Activated CD4-positive, CD25-positive, alpha-beta regulatory T cell treated with anti-CD3 and anti-CD28 coated beads, Interleukin-2, amount 50 U/mL, for 72 hours (primary cell): ENCODE data around the gene IGSF9.
"Not testable (repeated sequence)": the region's sequence is repeated elsewhere in the genome, so short reads cannot be mapped to it uniquely, and the experiment has no call there.

Source experiments
- DNase-seq: peaks from one replicate; pipeline ENCODE4 v3.0.0; 2021

IGSF9 gene

GRCh38 chr1:159916242-159917051, 29.0 kb downstream of the IGSF9 start:
- DNase-seq, result no peak

DNA sequence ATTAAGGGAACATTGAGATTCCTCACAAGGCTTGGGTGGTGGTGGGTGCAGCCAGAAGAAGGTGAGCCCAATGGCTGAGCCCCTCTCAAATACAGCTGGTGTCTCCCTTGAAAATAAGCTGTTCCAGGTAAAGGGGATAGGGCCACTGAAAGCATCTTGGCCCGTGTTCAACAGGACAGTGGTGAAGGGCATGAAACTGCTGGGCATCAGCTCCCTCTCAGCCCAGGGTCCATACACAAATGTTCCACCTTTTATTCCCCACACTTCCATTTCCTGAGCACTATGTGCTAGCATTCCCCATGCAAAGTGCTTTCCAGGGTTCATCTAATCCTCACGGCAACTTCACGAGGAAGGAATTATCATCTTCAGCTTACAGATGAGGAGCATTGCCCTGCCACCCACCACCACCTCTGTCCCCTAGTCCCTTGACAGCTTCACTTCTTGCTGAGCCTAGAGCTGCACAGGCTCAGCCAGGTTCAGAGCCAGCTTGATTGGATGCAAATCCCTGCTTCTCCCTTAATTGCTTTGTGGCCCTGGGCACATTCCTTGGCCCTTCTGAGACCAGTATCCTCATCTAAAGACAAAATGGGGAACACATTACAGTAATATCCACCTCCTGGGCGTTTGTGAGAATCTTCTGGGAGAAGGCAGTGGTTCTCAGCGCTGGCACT, 29.7 kb downstream of the IGSF9 start:
- DNase-seq, result no peak

DNA sequence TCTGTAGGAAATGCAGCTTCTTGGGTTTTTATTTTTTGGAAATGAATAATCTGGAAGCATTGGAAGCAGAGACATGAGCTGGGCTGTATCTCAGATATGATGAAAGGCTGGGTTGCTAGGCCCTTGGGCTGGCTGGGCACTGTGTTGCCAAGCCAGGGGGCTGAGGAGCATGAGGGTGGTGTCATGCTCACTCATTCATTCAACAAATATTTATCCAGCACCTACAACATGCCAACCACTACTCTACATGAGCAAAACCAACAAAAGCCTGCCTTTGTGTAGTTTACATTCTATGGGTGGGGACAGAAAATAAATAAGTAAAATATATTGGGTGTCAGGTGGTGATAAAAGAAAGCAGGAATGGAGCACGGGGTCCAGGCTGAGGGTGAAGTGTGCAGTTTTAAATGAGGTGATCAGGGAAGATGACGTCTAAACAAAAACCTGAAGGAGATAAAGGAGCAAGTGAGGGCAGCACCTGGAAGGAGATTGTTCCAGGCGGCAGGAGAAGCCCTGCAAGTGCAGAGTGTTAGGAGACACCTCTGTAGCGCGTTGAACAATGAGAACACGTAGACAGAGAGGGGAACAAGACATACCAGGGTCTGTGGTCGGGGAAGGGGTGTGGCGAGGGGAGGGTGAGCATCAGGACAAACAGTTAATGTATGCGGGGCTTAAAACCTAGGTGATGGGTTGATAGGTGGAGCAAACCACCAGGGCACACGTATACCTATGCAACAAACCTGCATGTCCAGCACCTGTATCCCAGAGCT, 31.0 kb downstream of the IGSF9 start:
- no peak for DNase-seq

GRCh38 chr1:159913451-159914192, 31.8 kb downstream of the IGSF9 start:
- DNase-seq, result no peak

DNA sequence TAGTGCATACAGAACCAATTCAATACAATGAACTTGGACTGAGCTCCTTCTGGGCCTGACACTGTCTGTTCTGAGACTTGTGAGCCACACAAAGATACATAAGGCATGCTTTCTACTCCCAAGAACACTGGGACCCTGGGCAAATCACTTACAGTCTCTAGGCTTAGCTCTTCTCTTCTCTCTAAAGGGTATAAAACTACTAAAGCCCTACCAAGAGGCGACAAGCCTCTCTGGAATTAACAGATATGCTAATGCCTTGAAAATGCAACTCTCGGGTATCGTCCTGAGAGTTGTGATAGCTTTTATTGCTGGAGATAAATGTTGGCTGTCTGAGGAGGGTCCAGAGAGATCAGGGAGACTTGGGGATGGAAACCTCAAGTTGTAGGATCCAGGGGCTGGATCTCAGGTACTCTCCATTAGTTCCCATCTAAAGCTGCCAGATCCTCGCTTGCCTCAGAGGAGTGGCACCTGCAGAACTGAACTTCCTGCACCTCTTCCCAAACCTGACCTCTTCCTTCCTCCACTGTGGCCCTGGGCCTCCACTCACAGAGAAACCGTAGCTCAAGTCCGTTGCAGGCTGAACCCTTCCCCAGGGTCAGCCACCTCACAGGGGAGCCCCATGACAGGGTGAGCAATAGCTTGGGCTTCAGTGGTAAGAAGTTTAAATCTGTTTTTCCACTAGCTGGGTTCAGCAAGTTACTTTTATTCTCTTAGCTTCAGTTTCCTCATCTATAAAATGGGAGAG, 33.9 kb downstream of the IGSF9 start:
- DNase-seq, result no peak

GRCh38 chr1:159908031-159908940, 37.1 kb downstream of the IGSF9 start:
- no peak for DNase-seq

GRCh38 chr1:159906960-159907359, 38.5 kb downstream of the IGSF9 start:
- no peak for DNase-seq

- DNase-seq, result not testable (repeated sequence)
Measured at GRCh38 chr1:159904036-159904435, 41.4 kb downstream of the IGSF9 start.

DNA sequence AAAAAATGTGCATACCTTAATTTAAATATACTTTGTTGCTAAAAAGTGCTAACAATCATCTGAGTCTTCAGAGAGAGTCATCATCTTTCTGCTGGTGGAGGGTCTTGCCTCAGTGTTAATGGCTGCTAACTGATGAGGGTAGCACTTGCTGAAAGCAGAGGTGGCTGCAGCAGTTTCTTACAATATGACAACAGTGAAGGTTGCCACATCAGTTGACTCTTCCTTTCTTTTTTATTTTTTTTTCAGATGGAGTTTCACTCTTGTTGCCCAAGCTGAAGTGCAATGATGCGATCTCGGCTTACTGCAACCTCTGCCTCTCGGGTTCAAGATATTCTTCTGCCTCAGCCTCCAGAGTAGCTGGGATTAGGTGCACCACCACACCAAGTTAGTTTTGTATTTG, 42.9 kb downstream of the IGSF9 start:
- DNase-seq, result no peak

DNA sequence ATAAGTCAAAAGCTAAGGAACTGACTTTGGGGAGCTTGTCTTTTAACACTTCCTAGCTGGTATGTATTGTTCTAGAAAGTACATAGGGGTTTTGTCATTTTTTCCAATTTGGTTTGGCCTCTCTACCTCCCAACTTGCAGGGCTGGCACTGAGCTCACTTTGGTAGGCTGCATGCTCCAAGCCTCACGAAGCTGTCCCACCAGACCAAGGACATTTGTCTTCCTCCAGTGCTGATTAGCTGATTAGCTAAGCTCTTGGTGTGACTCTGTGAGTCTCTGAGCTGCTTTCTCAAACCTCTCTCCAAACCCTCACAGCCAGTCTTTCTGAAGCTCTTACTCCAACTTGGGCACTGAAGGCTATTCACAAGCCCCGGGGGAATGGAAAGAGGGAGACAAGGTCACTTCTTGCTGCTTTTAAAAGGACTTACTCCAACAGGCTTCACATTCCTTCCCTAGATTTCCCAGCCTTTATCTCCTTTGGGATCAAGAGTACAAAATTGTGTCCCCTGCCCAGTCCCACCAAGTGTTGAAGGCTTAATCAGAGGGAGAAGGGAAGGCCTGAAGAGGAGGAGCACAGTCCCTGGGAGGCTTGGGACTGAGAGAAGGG, 44.6 kb downstream of the IGSF9 start:
- no peak for DNase-seq

- no peak for DNase-seq
Measured at GRCh38 chr1:159900086-159900680, 45.2 kb downstream of the IGSF9 start, which contains the start of gene CFAP45. Gene CFAP45, minus strand, starts transcription at chr1:159900165. Its CDS starts 67 bp downstream, at chr1:159900098.

GRCh38 chr1:159899634-159900033, 45.8 kb downstream of the IGSF9 start:
- DNase-seq, result not testable (repeated sequence)

GRCh38 chr1:159898527-159898926, 46.9 kb downstream of the IGSF9 start:
- DNase-seq, result no peak

- no peak for DNase-seq
Measured at GRCh38 chr1:159897962-159898361, 47.5 kb downstream of the IGSF9 start.

- no peak for DNase-seq
Measured at GRCh38 chr1:159896546-159896930, 48.9 kb downstream of the IGSF9 start.

DNA sequence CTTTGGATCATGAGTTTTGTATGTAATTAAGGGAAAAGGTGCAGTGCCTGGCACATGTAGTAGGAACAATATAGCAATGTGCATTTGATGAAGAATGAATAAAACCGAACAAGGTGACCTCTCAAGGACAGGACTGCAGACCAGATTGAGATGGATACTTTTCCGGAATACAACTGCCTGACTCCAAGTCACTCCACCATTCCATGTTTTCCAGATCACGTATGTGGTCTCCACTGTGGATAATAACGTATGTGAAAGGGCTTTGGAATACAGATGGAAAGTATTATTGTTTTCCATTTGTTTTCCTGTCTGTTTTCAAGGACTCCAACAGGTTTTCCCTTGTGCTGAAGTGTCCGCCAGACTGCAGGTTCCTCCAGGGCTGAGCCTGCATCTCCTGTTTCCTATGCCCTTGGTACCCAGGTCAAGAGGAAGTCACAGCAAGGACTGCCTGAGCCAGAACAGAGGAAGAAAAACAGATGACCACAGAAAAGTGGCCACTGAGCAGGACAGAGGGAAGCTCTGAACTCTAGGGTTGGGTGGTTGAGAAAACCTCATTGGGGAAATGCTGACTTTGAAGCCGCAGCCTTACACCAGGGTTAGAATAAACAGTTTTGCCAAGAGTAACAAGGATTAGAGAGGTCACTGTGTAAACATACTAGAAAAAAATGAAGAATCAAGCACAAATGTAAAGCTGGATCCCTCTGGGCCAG, 49.4 kb downstream of the IGSF9 start:
- DNase-seq, result no peak

DNA sequence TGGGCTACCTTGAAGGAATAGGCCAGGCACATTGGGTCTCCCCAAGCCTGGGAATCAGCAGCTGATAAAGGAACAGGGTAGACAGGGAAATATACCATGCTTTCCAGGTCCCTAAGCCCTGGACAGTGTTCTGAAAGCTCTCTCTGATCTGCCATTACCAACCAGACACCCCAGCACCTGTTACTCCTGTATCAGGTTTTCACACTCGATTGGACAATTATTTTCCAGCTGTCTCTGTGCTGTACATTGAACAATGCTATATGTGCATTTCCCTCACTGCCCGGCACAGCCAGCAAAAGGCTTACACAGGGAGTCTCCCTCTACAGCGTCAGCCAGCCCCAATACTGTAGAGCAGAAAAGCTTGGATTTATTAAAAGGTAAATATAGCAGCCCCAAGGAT, 50.1 kb downstream of the IGSF9 start:
- no peak for DNase-seq

DNA sequence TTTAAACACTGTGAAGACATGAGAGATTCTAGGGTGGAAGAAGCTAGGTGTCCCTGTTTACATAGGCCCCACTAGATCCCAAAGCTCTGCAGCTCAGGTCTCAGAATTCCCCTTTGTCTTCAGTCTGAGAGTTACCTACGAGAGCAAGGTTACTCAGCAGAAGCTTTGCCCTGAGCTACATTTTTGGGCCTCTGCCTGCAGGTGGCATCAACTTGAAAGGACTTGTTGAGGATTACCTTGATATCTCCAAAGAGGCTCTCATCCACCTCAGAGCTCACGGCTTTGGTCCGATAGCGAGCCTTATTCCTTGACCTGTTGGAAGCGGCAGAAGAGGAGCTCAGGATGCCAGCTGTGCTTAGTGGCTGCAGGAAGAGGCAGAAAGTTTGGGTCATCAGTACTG, 52.5 kb downstream of the IGSF9 start:
- DNase-seq, result no peak
